Skeletal muscle cell (primary cell): ENCODE results near the gene CORO2B.

Source experiments
- DNase-seq: peaks from one replicate; pipeline ENCODE4 v3.0.0-alpha.2; 2010; ENCODE audit warnings: low read depth
- H3K4me3 ChIP-seq: 2 replicates; pipeline ENCODE4 v1.5.1; 2011; ENCODE audit warnings: low read depth, mild to moderate bottlenecking, control low read depth, low read length, moderate library complexity

The CORO2B gene

DNA sequence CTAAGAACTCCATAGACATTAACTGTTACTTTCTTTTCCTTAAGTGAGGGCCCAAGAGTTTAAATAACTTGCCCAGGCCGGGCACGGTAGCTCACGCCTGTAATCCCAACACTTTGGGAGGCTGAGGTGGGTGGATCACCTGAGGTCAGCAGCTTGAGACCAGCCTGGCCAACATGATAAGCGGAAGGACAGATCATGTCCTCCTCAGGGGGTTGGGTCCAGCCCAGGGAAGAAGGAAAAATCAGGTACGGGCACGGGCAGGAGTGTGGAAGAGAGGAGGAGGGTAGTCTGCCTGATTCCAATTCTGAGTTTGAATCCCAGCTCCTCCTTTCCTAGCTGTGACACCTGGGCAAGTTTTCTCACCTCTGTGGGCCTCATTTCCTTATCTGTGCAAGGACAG lies 123.1 kb downstream of the CORO2B start:
- H3K4me3 ChIP-seq, result no peak overlapping the region
- no peak for DNase-seq

GRCh38 chr15:68704496-68705021 lies 125.8 kb downstream of the CORO2B start:
- no peak overlapping the region for H3K4me3 ChIP-seq
- DNase-seq, result no peak

GRCh38 chr15:68706256-68706655 lies 127.5 kb downstream of the CORO2B start:
- DNase-seq, result no peak
- no peak overlapping the region for H3K4me3 ChIP-seq

DNA sequence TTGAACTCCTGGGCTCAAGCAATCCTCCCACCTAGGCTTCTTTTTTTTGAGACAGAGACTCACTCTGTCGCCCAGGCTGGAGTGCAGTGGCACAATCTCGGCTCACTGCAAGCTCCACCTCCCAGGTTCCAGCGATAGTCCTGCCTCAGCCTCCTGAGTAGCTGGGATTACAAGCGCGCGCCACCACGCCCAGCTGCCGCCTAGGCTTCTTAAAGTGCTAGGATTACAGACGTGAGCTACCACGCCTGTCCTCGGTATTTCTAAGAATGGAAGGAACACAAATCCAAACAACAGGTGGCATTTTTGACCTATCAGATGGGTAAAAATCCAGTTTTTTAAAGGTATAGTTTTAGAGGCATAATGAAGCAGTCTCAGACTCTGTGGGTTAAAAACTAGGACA lies 128.1 kb downstream of the CORO2B start:
- no peak for DNase-seq

GRCh38 chr15:68707386-68707785 lies 128.6 kb downstream of the CORO2B start:
- no peak for DNase-seq
- no peak overlapping the region for H3K4me3 ChIP-seq

More for the DNA sequence above, 128.1 kb downstream of the CORO2B start:
- H3K4me3 ChIP-seq, result no peak overlapping the region

GRCh38 chr15:68709876-68710275 lies 131.1 kb downstream of the CORO2B start:
- H3K4me3 ChIP-seq, result no peak overlapping the region
- no peak for DNase-seq

DNA sequence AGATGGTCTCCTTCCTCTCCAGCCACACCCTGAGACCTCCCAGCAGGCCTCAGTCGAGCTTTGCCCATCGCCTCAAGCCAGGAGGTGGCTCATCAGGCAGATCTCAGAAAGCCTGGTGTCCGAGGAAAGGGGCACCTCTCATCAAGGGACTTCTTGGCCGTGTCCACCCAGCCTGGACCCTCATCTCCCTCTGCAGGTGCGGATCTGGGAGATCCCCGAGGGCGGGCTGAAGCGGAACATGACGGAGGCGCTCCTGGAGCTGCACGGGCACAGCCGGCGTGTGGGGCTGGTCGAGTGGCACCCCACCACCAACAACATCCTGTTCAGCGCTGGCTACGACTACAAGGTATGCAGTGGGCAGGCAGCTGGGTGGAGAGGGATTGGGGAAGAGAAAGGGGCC lies 131.7 kb downstream of the CORO2B start:
- no peak overlapping the region for H3K4me3 ChIP-seq
- DNase-seq, result no peak

DNA sequence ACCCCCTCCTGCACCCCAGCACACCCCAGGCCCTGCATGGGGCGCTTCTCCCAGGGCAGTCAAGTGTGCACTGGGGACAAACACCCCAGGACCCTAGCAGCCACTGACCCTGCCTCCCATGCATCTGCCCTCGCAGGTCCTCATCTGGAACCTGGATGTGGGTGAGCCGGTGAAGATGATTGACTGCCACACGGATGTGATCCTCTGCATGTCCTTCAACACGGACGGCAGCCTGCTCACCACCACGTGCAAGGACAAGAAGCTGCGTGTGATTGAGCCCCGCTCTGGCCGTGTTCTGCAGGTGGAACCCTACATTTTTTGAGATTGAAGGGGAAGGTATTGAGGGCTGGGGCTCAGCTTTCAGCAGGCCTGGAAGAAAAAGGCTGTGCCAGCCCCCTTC lies 132.6 kb downstream of the CORO2B start:
- no peak overlapping the region for H3K4me3 ChIP-seq
- no peak for DNase-seq

DNA sequence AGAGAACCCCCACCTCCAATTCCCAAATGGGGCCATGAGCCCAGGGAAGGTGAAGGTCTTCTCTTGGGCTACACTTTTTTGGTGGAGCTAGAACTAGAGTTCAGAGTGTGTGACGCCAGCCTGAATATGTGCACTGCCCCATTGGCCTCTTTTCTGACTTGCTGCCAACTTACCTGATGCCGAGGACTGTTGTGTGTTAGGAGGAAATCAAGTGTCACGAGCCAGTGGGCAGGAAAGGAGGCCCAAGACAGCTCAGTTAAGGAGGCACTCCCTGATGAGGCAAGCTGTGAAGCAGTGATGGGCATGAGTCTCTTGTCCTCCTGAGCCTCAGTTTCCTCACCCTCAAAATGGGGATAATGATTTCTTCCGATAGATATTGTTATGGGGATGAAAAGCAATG lies 134.1 kb downstream of the CORO2B start:
- no peak overlapping the region for H3K4me3 ChIP-seq
- DNase-seq, result no peak

DNA sequence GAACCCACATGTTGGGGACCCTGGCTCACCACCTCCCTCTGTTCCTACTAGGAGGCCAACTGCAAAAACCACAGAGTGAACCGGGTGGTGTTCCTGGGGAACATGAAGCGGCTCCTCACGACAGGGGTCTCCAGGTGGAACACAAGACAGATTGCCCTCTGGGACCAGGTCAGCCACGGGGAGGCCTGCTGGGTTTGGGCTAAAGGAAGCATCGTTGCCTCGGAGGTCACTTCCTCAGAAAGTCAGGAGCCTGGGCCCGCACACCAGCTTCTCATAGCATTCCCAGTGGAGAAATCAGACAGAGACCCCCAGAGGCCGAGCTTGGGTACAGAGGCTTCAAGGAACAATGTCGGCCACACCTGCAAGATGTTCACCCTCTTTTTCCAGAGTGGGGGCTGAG lies 135.1 kb downstream of the CORO2B start:
- no peak overlapping the region for H3K4me3 ChIP-seq
- DNase-seq, result no peak

DNA sequence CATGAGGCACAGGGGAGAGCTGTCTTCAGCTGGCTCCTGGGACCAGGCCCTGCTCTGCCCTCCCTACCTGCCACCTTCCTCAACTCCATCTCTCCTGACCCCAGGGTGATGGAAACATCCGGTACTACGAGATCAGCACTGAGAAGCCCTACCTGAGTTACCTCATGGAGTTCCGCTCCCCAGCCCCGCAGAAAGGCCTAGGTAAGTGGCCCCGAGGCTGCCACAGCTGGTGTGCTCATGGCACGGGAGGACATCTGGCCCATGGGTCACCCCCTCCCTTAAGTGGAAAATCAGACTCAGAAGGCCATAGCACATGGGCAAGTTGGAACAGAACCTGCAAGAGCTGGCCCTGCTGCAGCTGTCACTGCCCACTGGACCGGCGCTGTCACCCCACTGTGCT lies 136.3 kb downstream of the CORO2B start:
- no peak for DNase-seq
- no peak overlapping the region for H3K4me3 ChIP-seq

GRCh38 chr15:68717951-68718350 lies 139.2 kb downstream of the CORO2B start:
- H3K4me3 ChIP-seq, result no peak overlapping the region
- no peak for DNase-seq

DNA sequence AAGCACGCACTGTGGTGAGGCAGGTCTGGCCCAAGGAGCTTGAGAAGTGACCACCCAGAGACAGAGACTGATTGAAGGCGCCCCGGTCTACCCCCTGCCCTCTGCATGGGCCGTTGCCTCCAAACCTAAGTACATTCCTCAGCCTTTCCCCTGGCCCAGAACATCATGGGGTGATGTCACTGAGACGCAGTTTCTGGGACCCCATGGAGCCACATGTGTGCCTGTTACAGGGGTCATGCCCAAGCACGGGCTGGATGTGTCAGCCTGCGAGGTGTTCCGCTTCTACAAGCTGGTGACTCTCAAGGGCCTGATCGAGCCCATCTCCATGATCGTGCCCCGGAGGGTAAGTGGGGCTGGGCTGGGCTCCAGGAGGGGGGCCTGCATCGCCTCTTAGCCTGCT lies 139.7 kb downstream of the CORO2B start:
- DNase-seq, result no peak

GRCh38 chr15:68719051-68719450 lies 140.3 kb downstream of the CORO2B start:
- H3K4me3 ChIP-seq, result no peak overlapping the region
- no peak for DNase-seq

More for the DNA sequence above, 139.7 kb downstream of the CORO2B start:
- no peak overlapping the region for H3K4me3 ChIP-seq

GRCh38 chr15:68719672-68720071 lies 140.9 kb downstream of the CORO2B start:
- DNase-seq, result no peak
- no peak overlapping the region for H3K4me3 ChIP-seq

- H3K4me3 ChIP-seq, result no peak overlapping the region
- no peak for DNase-seq
These were observed 143.1 kb downstream of the CORO2B start for GRCh38 chr15:68721886-68722285.

DNA sequence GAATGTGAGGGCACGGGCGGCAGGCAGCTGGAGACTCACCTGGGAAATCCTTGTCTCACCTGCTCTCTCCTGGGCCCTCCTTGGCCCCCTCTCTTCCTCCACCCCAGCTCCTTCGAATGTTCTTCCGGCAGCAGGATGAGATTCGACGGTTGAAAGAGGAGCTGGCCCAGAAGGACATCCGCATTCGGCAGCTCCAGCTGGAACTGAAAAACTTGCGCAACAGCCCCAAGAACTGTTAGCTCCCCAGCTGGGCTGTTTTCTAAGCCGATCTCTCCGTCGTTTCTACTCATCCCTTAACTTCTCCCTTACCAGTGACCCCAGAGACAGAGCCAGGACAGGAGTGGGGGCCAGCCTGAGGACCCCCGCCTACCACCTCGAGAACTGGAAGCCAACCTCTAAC lies 146.9 kb downstream of the CORO2B start:
- H3K4me3 ChIP-seq, result no peak overlapping the region

GRCh38 chr15:68726246-68726645 lies 147.5 kb downstream of the CORO2B start:
- no peak for DNase-seq
- H3K4me3 ChIP-seq, result no peak overlapping the region

More for the DNA sequence above, 146.9 kb downstream of the CORO2B start:
- no peak for DNase-seq

- no peak overlapping the region for H3K4me3 ChIP-seq
- DNase-seq, result no peak
These were observed 151.1 kb downstream of the CORO2B start for GRCh38 chr15:68729789-68730411.

- no peak overlapping the region for H3K4me3 ChIP-seq
- no peak for DNase-seq
These were observed 151.7 kb downstream of the CORO2B start for GRCh38 chr15:68730471-68730919.
